A549 treated with AZD2906 at 1 μM for 4 hours (cell line): ENCODE data around the gene DHTKD1. TPM values are rescaled to one million over a fixed set of nuclear protein-coding genes. Genes with fewer than 3 reads are reported as not detected.

Experiments used
- total RNA-seq: library from RNA; stranded (reverse); fragments of 200-300 nt; extraction: Qiagen RNA extraction; gene quantifications from 5 replicates; pipeline ENCODE4 v1.2.3, GENCODE V29; 2022

Gene DHTKD1, protein sequence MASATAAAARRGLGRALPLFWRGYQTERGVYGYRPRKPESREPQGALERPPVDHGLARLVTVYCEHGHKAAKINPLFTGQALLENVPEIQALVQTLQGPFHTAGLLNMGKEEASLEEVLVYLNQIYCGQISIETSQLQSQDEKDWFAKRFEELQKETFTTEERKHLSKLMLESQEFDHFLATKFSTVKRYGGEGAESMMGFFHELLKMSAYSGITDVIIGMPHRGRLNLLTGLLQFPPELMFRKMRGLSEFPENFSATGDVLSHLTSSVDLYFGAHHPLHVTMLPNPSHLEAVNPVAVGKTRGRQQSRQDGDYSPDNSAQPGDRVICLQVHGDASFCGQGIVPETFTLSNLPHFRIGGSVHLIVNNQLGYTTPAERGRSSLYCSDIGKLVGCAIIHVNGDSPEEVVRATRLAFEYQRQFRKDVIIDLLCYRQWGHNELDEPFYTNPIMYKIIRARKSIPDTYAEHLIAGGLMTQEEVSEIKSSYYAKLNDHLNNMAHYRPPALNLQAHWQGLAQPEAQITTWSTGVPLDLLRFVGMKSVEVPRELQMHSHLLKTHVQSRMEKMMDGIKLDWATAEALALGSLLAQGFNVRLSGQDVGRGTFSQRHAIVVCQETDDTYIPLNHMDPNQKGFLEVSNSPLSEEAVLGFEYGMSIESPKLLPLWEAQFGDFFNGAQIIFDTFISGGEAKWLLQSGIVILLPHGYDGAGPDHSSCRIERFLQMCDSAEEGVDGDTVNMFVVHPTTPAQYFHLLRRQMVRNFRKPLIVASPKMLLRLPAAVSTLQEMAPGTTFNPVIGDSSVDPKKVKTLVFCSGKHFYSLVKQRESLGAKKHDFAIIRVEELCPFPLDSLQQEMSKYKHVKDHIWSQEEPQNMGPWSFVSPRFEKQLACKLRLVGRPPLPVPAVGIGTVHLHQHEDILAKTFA
- total RNA-seq: 7.6 to 10.5 TPM (median 9.5 TPM) in 5 replicates

DNA sequence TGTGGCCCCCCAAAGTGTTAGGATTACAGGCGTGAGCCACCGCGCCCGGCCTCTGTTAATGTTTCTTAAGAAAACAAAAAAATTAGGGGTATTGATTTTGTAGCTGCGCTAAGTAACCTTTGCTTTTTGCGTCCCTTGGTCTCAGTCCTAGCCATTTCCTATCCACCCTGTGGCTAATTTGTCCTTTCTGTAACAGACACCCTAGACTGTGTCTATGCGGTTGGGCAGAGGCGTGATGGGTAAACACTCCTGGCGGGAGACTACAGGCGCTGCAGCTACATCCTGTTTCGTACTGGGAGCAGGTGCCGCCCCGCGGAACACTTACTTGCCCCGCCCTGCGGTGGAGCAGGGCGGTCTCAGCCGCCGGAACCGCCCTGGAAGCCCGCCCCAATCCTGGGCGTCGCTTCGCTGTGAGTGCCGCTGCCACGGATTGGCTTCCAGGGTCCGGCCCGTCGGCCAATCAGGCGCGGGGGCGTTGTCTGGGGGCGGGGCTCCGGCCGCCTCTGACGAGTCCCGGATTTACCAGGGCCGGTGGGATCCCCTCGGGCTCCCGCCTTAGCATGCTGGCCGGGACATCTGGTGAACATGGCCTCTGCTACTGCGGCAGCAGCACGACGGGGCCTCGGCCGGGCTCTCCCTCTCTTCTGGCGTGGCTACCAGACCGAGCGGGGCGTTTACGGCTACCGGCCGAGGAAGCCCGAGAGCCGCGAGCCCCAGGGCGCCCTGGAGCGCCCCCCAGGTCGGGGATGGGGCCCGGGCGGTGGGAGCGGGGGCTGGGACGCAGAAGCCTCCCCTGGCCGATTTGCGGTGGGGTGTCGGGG lies at the start of gene DHTKD1:
Gene DHTKD1 (plus strand): TSS at position 506 of the 821 bp plus-strand sequence. CDS start 80 bp downstream, at position 586.

DNA sequence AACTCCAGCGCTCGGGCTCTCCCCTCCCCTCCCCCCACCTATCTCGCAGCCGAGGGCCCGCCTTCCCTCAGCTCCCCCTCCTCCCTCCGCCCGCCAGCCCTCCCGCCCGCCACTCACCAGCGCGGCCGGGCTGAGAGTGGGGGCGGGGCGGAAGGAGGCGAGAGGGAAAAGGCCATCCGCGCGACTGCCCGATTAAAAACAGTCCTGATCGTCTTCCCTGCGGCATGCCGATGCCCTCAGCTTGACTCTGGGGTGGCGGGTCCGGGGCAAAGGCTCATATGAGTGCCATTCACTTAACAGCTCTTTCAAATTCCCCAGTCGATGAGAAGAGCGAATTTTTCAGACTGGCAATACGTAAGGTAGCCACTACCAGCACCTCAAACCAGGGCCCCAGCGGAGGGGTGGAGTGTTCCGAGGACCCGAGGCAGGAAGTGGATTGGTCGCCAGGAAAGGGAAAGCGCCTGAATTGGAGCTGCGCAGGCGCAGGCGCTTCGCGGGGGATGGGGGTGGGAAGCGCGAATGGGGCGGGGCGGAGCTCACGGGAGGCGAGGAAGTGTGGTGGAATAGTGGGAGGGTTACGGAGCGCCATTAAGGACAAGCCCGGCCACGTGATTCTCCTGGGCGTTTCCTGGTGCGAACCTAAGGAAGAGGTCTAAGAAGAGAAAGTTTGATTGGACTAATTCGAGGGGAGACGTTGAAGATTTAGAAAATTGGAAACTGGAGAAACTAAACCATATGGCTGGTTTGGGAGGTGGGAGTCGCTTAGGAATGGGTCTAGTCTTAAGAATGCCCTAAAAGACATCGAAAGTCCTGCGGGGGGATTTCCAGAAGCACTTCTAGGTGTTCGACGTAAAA lies 25.7 kb upstream of the DHTKD1 start, which contains the start of gene UPF2:
Gene UPF2 (minus strand): TSS at position 13 of the 855 bp plus-strand sequence. CDS start 7,386 bp downstream, outside the sequence.

DNA sequence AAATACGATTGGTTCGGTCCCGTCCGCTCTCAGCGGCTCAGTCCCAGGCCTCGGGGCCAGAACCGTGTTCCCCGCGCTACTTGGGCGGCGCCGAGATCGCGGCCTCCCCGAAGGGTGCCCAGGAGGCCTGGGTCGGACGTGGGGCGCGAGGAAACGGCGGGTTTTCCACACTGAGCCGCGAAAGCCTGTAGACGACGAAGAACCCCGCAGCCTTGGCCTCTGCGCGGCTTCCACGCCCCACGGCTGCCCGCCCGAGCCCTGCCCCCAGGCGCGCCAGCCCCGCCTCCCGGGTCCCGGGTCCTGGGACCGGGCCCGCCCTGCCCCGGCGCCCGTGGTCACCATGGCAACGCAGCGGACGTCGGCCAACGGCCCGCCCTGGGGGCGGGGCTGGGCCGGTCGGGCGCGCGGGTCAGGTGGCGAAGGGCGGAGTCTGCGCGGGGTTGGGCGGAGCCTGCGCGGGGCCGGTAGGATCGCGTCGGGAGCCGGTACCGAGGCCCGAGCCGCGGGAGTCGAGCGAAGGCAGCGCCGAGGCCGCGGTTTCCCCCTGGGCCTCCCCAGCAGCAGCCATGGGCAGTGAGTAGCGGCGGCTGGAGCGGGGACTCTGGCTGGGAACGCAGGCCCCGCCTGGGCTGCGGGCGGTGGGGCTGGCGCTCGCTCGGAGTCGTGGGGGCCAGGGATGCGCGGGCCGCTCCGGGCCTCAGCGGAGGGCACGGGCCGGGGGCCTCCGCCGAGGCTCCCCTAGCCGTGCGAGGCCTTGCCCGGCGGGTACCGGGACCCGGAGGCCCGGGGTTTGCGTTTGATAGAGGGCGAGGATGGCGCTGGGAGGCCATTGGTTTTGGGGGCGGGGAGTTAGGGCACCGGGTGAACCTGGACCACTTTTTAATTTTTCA lies 60.7 kb downstream of the DHTKD1 start, which contains the start of gene SEC61A2:
Gene SEC61A2 (plus strand): TSS at position 456 of the 890 bp plus-strand sequence. CDS start 111 bp downstream, at position 567.

Other genes with a start within 250 kb of the DHTKD1 start
- gene PROSER2, start 245.6 kb upstream of the DHTKD1 start, total RNA-seq: 32.8 to 46.7 TPM (median 46.4 TPM) in 5 replicates
- 11.9 to 16.2 TPM (median 12.8 TPM) in 5 replicates for gene UPF2, start 26.1 kb upstream of the DHTKD1 start, total RNA-seq
- gene SEC61A2, start 60.7 kb downstream of the DHTKD1 start, total RNA-seq: 10.8 to 13.8 TPM (median 11.1 TPM) in 5 replicates
- 132 to 158 TPM (median 133 TPM) in 5 replicates for gene NUDT5, start 126.9 kb downstream of the DHTKD1 start, total RNA-seq
- 123 to 188 TPM (median 125 TPM) in 5 replicates for gene CDC123, start 127.2 kb downstream of the DHTKD1 start, total RNA-seq